CD14-positive monocyte (primary cell): Measurements from ENCODE around the gene DSG3. TPM values are rescaled to one million over a fixed set of nuclear protein-coding genes. Genes with fewer than 3 reads are reported as not detected.

Source experiments
- DNase-seq, 3 donors: peaks; one replicate each; pipeline ENCODE4 v3.0.0-alpha.2; 2011 to 2022
- H2AFZ ChIP-seq: 2 replicates; pipeline ENCODE4 v1.6.0; 2012; ENCODE audit warnings: mild to moderate bottlenecking, low read depth, low read length, inconsistent platforms; ENCODE audit not compliant: insufficient read depth, poor library complexity, severe bottlenecking
- H3K27ac ChIP-seq, 2 donors: 1 replicate in 1 of 2; 2 replicates in 1 of 2; pipeline ENCODE4 v1.5.1; 2012 to 2013; ENCODE audit warnings: low read length in 2 of 2, control low read depth in 1 of 2, inconsistent platforms in 1 of 2, low read depth in 1 of 2, mild to moderate bottlenecking in 1 of 2
- H3K27me3 ChIP-seq, 2 donors: one replicate each; pipeline versions ENCODE4 v1.6.0 to v1.6.1; 2011 to 2013; ENCODE audit warnings: low read length in 2 of 2; ENCODE audit not compliant: control insufficient read depth in 2 of 2, insufficient read depth in 2 of 2
- H3K36me3 ChIP-seq, 2 donors: replicated peaks in 1 of 2; 1 replicate in 1 of 2; 2 replicates in 1 of 2; pipeline versions ENCODE4 v1.5.1 to v1.6.1; 2012 to 2013; ENCODE audit warnings: low read length in 2 of 2, control low read depth in 1 of 2, inconsistent platforms in 1 of 2, mild to moderate bottlenecking in 1 of 2; ENCODE audit not compliant: insufficient read depth in 2 of 2, control insufficient read depth in 1 of 2
- H3K4me1 ChIP-seq, 2 donors: 1 replicate in 1 of 2; 2 replicates in 1 of 2; pipeline versions ENCODE4 v1.5.1 to v1.6.1; 2012 to 2013; ENCODE audit warnings: low read length in 2 of 2, control low read depth in 1 of 2, inconsistent platforms in 1 of 2, mild to moderate bottlenecking in 1 of 2, moderate library complexity in 1 of 2; ENCODE audit not compliant: insufficient read depth in 2 of 2, control insufficient read depth in 1 of 2
- H3K4me2 ChIP-seq: replicated peaks from 2 replicates; pipeline ENCODE3; 2012; ENCODE audit warnings: low read length, moderate library complexity, mild to moderate bottlenecking; ENCODE audit not compliant: poor library complexity, severe bottlenecking; ENCODE audit errors: extremely low read depth
- H3K4me3 ChIP-seq, 3 experiments: fragments of 200-600 bp in 1 of 3; sonication (generic) in 1 of 3; replicated peaks in 1 of 3; 1 replicate in 2 of 3; 2 replicates in 1 of 3; pipeline ENCODE4 v1.5.1; 2011 to 2013; ENCODE audit warnings: low read length in 3 of 3, mild to moderate bottlenecking in 3 of 3, control low read depth in 2 of 3, low read depth in 2 of 3, inconsistent platforms in 1 of 3, moderate library complexity in 1 of 3
- H3K79me2 ChIP-seq: 2 replicates; pipeline ENCODE4 v1.6.0; 2012; ENCODE audit warnings: mild to moderate bottlenecking, control low read depth, inconsistent platforms, low read length, moderate library complexity; ENCODE audit not compliant: insufficient read depth
- H3K9ac ChIP-seq: 2 replicates; pipeline ENCODE4 v1.6.0; 2017; ENCODE audit warnings: low read length, mild to moderate bottlenecking; ENCODE audit not compliant: insufficient read depth, poor library complexity, severe bottlenecking
- H3K9me3 ChIP-seq, 2 donors: replicated peaks in 1 of 2; 1 replicate in 1 of 2; 2 replicates in 1 of 2; pipeline versions ENCODE4 v1.5.1 to v1.6.1; 2012 to 2013; ENCODE audit warnings: low read length in 2 of 2, control low read depth in 1 of 2; ENCODE audit not compliant: control insufficient read depth in 1 of 2, insufficient read depth in 1 of 2
- H4K20me1 ChIP-seq: 2 replicates; pipeline ENCODE4 v1.6.0; 2012; ENCODE audit warnings: mild to moderate bottlenecking, low read length, control low read depth, moderate library complexity; ENCODE audit not compliant: insufficient read depth
- H3K27ac Mint-ChIP-seq, 7 donors: one replicate each; pipeline ENCODE4 v1.8.0; 2020; ENCODE audit warnings: mild to moderate bottlenecking in 7 of 7, mixed read lengths in 7 of 7, moderate library complexity in 6 of 7, inconsistent platforms in 2 of 7
- H3K27me3 Mint-ChIP-seq, 3 donors: one replicate each; pipeline ENCODE4 v1.8.0; 2021 to 2022; ENCODE audit warnings: low read depth in 3 of 3, mild to moderate bottlenecking in 3 of 3, mixed read lengths in 3 of 3, moderate library complexity in 3 of 3, inconsistent platforms in 1 of 3
- H3K36me3 Mint-ChIP-seq, 2 donors: one replicate each; pipeline ENCODE4 v1.8.0; 2020; ENCODE audit warnings: mixed read lengths in 2 of 2, inconsistent platforms in 1 of 2, mild to moderate bottlenecking in 1 of 2
- H3K4me1 Mint-ChIP-seq: one replicate; pipeline ENCODE4 v1.8.0; 2020; ENCODE audit warnings: mild to moderate bottlenecking, mixed read lengths
- H3K4me3 Mint-ChIP-seq, 2 donors: one replicate each; pipeline ENCODE4 v1.8.0; 2020; ENCODE audit warnings: mild to moderate bottlenecking in 2 of 2, mixed read lengths in 2 of 2, moderate library complexity in 1 of 2
- H3K9me3 Mint-ChIP-seq, 7 donors: one replicate each; pipeline ENCODE4 v1.8.0; 2020 to 2022; ENCODE audit warnings: mixed read lengths in 7 of 7, mild to moderate bottlenecking in 6 of 7, moderate library complexity in 6 of 7, inconsistent platforms in 2 of 7
- CTCF ChIP-seq: fragments of 200-600 bp; IDR thresholded peaks from one replicate; pipeline ENCODE4 v1.8.0; 2022; ENCODE audit warnings: antibody characterized with exemption, mild to moderate bottlenecking
- WGBS: methylation state at CpG from one replicate; pipeline ENCODE4 v1.1.5; 2013; ENCODE audit warnings: missing lambda C conversion rate; ENCODE audit not compliant: insufficient coverage; 5-methylcytosine and 5-hydroxymethylcytosine counted together
- intact Hi-C, 2 donors: fragments of 100-400 bp; cut with micrococcal nuclease; formaldehyde crosslinking; loops; one replicate each; pipeline versions ENCODE4 v1.15.0 to v1.15.1; 2023
- polyA plus RNA-seq, 3 donors: library from polyadenylated mRNA; depleted of rRNA in 1 of 3; unstranded in 2 of 3; stranded (reverse) in 1 of 3; fragments of 300-500 nt in 2 of 3; fragments of >200 nt in 1 of 3; fragmentation: Illumina TruSeq in 2 of 3; gene quantifications; 1 replicate in 2 of 3; 2 replicates in 1 of 3; pipeline ENCODE4 v1.2.3, GENCODE V29; 2012 to 2021

DSG3 gene
- polyA plus RNA-seq, 3 donors: not detected

DNA sequence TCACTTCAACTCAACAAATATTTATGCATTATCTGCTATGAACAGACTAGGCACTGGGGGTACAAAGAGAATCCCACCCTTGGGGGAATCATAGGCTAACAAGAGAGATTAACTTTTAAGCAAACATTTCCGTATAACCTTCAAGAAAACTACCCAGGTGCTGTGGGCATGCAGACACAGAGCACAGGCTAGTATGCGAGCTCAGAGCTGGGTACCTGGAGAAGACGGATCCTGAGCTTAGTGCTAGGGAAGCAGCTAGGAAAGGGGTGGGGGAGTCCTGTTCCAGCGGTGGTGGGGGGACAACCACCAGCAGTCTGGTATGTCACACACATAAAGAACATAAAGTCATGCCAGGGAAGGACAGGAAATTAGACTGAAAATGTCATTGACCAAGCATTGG lies 17.5 kb upstream of the DSG3 start:
- Mint-ChIP-seq H3K4me3 (no peak overlapping the region), H3K36me3 (no peaks in the 10 kb centered on the region), H3K27me3 (peaks cover 1 to 4% (median 2%) of the 10 kb centered on the region in 3 donors), H3K9me3 (peaks cover 0 to 8% (median 2%) of the 10 kb centered on the region in 7 donors), H3K4me1 (peaks cover 1% of the 10 kb centered on the region), H3K27ac (no peak overlapping the region)
- no peak for TF ChIP-seq CTCF
- 96% methylated on average over 3 of the region's 4 CpGs for WGBS
- H3K4me3 ChIP-seq: no peak overlapping the region
- no peaks in the 10 kb centered on the region for H3K9me3 ChIP-seq
- no peak overlapping the region for H3K27ac ChIP-seq
- no peaks in the 10 kb centered on the region for H3K79me2 ChIP-seq
- no peak for DNase-seq
- no peak overlapping the region for H2AFZ ChIP-seq
- no peak overlapping the region for H3K4me2 ChIP-seq
- intact Hi-C loops: no loop called here
- no peaks in the 10 kb centered on the region for H3K27me3 ChIP-seq
- no peak overlapping the region for H3K9ac ChIP-seq
- no peaks in the 10 kb centered on the region for H3K4me1 ChIP-seq
- no peaks in the 10 kb centered on the region for H4K20me1 ChIP-seq
- no peaks in the 10 kb centered on the region for H3K36me3 ChIP-seq

GRCh38 chr18:31430554-31430953 lies 17.0 kb upstream of the DSG3 start:
- Histone ChIP-seq H3K4me3 (no peak overlapping the region), H3K9me3 (no peaks in the 10 kb centered on the region), H3K27me3 (no peaks in the 10 kb centered on the region), H3K9ac (no peak overlapping the region), H2AFZ (no peak overlapping the region), H3K27ac (no peak overlapping the region), H3K4me1 (no peaks in the 10 kb centered on the region), H3K36me3 (no peaks in the 10 kb centered on the region), H3K79me2 (no peaks in the 10 kb centered on the region), H4K20me1 (no peaks in the 10 kb centered on the region), H3K4me2 (no peak overlapping the region)
- DNase-seq: no peak
- Mint-ChIP-seq H3K27ac (no peak overlapping the region), H3K4me3 (no peak overlapping the region), H3K9me3 (peaks cover 0 to 8% (median 2%) of the 10 kb centered on the region in 7 donors), H3K27me3 (peaks cover 1 to 4% (median 2%) of the 10 kb centered on the region in 3 donors), H3K36me3 (no peaks in the 10 kb centered on the region), H3K4me1 (peaks cover 1% of the 10 kb centered on the region)
- WGBS: 14% methylated on average over 1 of the region's 1 CpG
- intact Hi-C loops: no loop called here
- TF ChIP-seq CTCF: no peak
